ENCODE results near the gene LZTS2. TPM values are rescaled to one million over a fixed set of nuclear protein-coding genes. Genes with fewer than 3 reads are reported as not detected.

Gene LZTS2
- total RNA-seq, 1 donor from 2014 or later = 35.6 TPM

- H3K27me3 ChIP-seq (ENCODE audit: low read depth) = peaks cover 12% of the 10 kb centered on the region
- H3K9me3 ChIP-seq (replicated peaks) = no peaks in the 10 kb centered on the region
- no peaks in the 10 kb centered on the region for H3K36me3 ChIP-seq
- intact Hi-C loops (cut with micrococcal nuclease) = no loop called here
- no peak overlapping the region for H3K27ac ChIP-seq (replicated peaks)
- DNase-seq = no peak
- H3K4me3 ChIP-seq = no peak overlapping the region
- peaks cover 20% of the 10 kb centered on the region for H3K4me1 ChIP-seq
- TF ChIP-seq CTCF (IDR thresholded peaks at IDR 0.05; ENCODE audit: borderline replicate concordance) = no peak
These were observed 57.0 kb downstream of the LZTS2 start for GRCh38 chr10:101056365-101057151.

Small RNA genes within 50 kb of the gene (microRNA-seq; reads per million reads assigned to microRNA genes)
- not detected for gene MIR608

Other genes starting within 250 kb of the LZTS2 start
- gene SLF2, start 86.8 kb upstream of the LZTS2 start, total RNA-seq = 16.4 TPM
- 0.52 TPM for gene SEMA4G, start 30.3 kb upstream of the LZTS2 start, total RNA-seq
- gene MRPL43, start 12.3 kb upstream of the LZTS2 start, total RNA-seq = 49.7 TPM
- 7.3 TPM for gene TWNK, start 12.3 kb upstream of the LZTS2 start, total RNA-seq
- gene PDZD7, start 31.3 kb downstream of the LZTS2 start, total RNA-seq = 0.27 TPM
- gene SFXN3, start 31.4 kb downstream of the LZTS2 start, total RNA-seq = 13.4 TPM
- 5.1 TPM for gene KAZALD1, start 62.2 kb downstream of the LZTS2 start, total RNA-seq
- gene TLX1, start 131.5 kb downstream of the LZTS2 start, total RNA-seq = not detected
- not detected for gene LBX1, start 229.7 kb downstream of the LZTS2 start, total RNA-seq

Data from left ventricle myocardium inferior (tissue), 1 donor.